Calu3 (cell line): ENCODE data around the gene SPON1. TPM values are rescaled to one million over a fixed set of nuclear protein-coding genes. Genes with fewer than 3 reads are reported as not detected.
"Not testable (repeated sequence)": the region's sequence is repeated elsewhere in the genome, so short reads cannot be mapped to it uniquely, and the experiment has no call there.

Source experiments
- BruUV-seq: library from RNA; stranded (reverse); fragments of 400-500 nt; replicated peaks from 2 replicates; lab custom pipeline; 2021; lab: Mats Ljungman, UMichigan
- CTCF ChIA-PET: fragments of 300-600 bp; sonication (Branson Sonifier 250); formaldehyde crosslinking; loops from one replicate; lab custom pipeline; 2022; ENCODE audit warnings: antibody characterized with exemption; lab: Charles Lee
- DNase-seq: peaks from one replicate; pipeline ENCODE4 v3.0.0; 2022
- H3K27ac Mint-ChIP-seq: one replicate; pipeline ENCODE4 v1.8.0; 2022; ENCODE audit warnings: mixed read lengths; ENCODE audit not compliant: unreplicated experiment
- H3K27me3 Mint-ChIP-seq: one replicate; pipeline ENCODE4 v1.8.0; 2022; ENCODE audit warnings: mixed read lengths; ENCODE audit not compliant: unreplicated experiment
- H3K36me3 Mint-ChIP-seq: one replicate; pipeline ENCODE4 v1.8.0; 2022; ENCODE audit warnings: mild to moderate bottlenecking, moderate library complexity, mixed read lengths; ENCODE audit not compliant: insufficient read depth, unreplicated experiment
- H3K4me1 Mint-ChIP-seq: one replicate; pipeline ENCODE4 v1.8.0; 2022; ENCODE audit warnings: mild to moderate bottlenecking, low read depth, mixed read lengths; ENCODE audit not compliant: unreplicated experiment
- H3K4me3 Mint-ChIP-seq: one replicate; pipeline ENCODE4 v1.8.0; 2022; ENCODE audit warnings: mild to moderate bottlenecking, low read depth, moderate library complexity, mixed read lengths; ENCODE audit not compliant: unreplicated experiment
- H3K9me3 Mint-ChIP-seq: one replicate; pipeline ENCODE4 v1.8.0; 2022; ENCODE audit warnings: low read depth, mixed read lengths; ENCODE audit not compliant: unreplicated experiment
- CTCF ChIP-seq: fragments of 200-600 bp; IDR thresholded peaks from one replicate; pipeline ENCODE4 v1.8.0; 2022; ENCODE audit warnings: antibody characterized with exemption; ENCODE audit not compliant: unreplicated experiment
- intact Hi-C: fragments of 100-400 bp; cut with micrococcal nuclease; formaldehyde crosslinking; loops from one replicate; pipeline ENCODE4 v1.10.0; 2022; ENCODE audit not compliant: unreplicated experiment
- total RNA-seq: library from RNA; stranded (reverse); gene quantifications from 2 replicates; pipeline ENCODE4 v1.2.3, GENCODE V29; 2022

The SPON1 gene
- total RNA-seq, 1 experiment from 2014 or later = not detected

- CTCF ChIA-PET = interaction anchor here (0.6 to 0.7 kb wide), 2 partner anchors 49 to 287 kb away, joined by 3 to 4 read pairs; no protein-coding TSS in a partner anchor
- Mint-ChIP-seq H3K4me1 (peaks cover 8% of the 10 kb centered on the region), H3K9me3 (peaks cover 2% of the 10 kb centered on the region), H3K27me3 (peaks cover 38% of the 10 kb centered on the region), H3K4me3 (no peak overlapping the region), H3K36me3 (no peaks in the 10 kb centered on the region), H3K27ac (no peak overlapping the region)
- no peak for TF ChIP-seq CTCF
- intact Hi-C loops = no loop called here
- no TSS peak for BruUV-seq
- DNase-seq = no peak
These were observed 41.0 kb upstream of the SPON1 start for GRCh38 chr11:13921545-13921944.

DNA sequence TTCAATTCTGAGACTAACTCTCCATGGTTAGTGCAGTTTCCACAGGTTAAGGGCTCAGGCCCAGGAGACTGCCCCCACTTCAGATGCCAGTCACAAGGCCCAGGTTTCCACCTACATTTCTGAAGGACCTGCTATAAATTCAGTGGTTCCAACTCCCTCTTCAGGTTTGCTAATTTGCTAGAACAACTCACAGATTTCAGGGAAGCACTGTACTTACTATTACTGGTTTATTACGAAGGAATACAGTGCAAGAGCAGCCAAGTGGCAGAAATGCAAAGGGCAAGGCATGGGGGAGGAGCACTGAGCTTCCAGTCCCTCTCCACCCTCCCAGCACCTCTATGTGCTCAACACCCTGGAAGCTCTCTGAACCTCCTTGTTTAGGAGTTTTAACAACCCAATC is 39.3 kb upstream of the SPON1 start:
- Mint-ChIP-seq H3K9me3 (no peaks in the 10 kb centered on the region), H3K36me3 (no peaks in the 10 kb centered on the region), H3K4me3 (no peak overlapping the region), H3K27me3 (peaks cover 25% of the 10 kb centered on the region), H3K4me1 (peaks cover 8% of the 10 kb centered on the region), H3K27ac (no peak overlapping the region)
- intact Hi-C loops = no loop called here
- CTCF ChIA-PET = no interaction called here
- no TSS peak for BruUV-seq
- no peak for DNase-seq
- TF ChIP-seq CTCF = no peak

DNA sequence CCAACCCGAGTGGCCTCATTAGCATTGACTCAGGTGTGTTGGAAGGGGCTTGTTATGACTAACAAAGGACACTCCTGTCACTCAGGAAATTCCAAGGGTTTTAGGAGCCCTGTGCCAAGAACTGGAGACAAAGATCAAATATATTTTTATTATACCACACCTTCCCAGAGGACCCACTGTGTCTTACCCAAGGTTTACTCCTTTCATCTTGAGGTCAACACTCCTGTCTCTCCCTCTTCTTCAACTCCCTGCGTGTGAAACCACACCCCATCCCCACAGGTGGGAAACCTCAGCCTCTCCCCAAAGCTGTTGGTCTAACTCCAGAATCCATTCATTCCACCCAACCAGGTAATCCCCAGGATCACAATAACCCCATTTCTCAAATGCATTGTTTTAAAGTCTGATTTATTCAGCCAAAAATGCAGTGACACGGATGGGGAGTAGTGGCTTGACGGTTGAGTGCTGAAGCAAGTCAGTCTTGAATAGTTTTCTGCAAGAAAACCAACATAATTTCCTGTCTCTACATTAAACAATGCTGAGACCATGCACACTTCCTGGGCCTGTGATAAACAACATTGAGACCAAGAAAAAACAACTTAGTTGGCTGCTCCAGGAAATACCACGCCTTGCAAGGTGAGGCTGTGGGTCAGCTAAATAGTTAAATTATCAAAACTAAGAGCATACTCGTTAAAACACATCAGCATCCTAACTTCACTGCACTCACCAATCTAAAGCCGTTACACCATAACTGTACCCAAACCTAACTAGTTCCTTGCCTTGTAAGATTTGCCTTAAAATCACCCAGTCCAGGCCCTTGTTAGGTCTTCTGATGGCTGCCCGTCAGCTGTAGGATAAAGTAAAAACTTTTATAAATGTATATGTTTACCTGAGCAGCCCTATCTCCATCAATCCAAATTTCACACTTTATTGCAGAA is 38.5 kb upstream of the SPON1 start:
- BruUV-seq = no TSS peak
- CTCF ChIA-PET = no interaction called here
- TF ChIP-seq CTCF = no peak
- peaks cover 12% of the 10 kb centered on the region for H3K4me1 Mint-ChIP-seq
- H3K4me3 Mint-ChIP-seq = no peak overlapping the region
- peaks cover 18% of the 10 kb centered on the region for H3K27me3 Mint-ChIP-seq
- intact Hi-C loops = no loop called here
- H3K27ac Mint-ChIP-seq = no peak overlapping the region
- no peaks in the 10 kb centered on the region for H3K9me3 Mint-ChIP-seq
- H3K36me3 Mint-ChIP-seq = no peaks in the 10 kb centered on the region
- DNase-seq = no peak

DNA sequence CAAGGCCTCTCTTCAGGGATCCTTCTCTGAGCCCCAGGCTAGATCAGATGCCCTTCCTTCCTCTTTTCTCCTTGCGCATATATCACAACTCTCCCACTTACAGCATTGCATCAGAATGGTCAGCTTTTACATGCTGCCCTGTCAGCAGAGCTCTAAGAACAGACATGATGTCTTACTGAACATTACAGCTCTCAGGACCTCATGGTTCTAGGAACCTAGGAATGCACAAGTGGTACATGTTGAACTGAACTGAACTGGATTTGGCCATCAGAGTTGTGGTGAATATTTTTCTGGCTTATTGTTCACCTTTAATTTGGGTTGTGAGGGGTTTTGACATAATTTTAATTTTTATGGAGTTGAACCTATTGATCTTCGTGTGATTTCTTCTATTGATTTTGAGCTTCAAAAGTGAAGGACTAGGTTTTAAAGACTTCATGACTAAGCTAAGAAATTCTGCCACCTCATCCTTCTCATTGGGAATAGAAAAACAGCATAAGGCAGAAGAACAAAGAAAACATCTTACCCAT is 37.7 kb upstream of the SPON1 start:
- DNase-seq = no peak
- peaks cover 10% of the 10 kb centered on the region for H3K27me3 Mint-ChIP-seq
- BruUV-seq = no TSS peak
- H3K4me3 Mint-ChIP-seq = no peak overlapping the region
- no peaks in the 10 kb centered on the region for H3K9me3 Mint-ChIP-seq
- H3K36me3 Mint-ChIP-seq = no peaks in the 10 kb centered on the region
- no peak for TF ChIP-seq CTCF
- intact Hi-C loops = no loop called here
- CTCF ChIA-PET = interaction anchor here (0.6 kb wide), 2 partner anchors 39 to 87 kb away, joined by 3 read pairs; no protein-coding TSS in a partner anchor
- peaks cover 19% of the 10 kb centered on the region for H3K4me1 Mint-ChIP-seq
- no peak overlapping the region for H3K27ac Mint-ChIP-seq

GRCh38 chr11:13926366-13926765 is 36.2 kb upstream of the SPON1 start:
- peaks cover 19% of the 10 kb centered on the region for H3K4me1 Mint-ChIP-seq
- H3K36me3 Mint-ChIP-seq, intact Hi-C loops, H3K9me3 Mint-ChIP-seq, H3K4me3 Mint-ChIP-seq, DNase-seq, BruUV-seq, H3K27ac Mint-ChIP-seq, H3K27me3 Mint-ChIP-seq: not testable (repeated sequence)
- CTCF ChIA-PET = interaction anchor here (0.6 to 1.2 kb wide), 2 partner anchors 17 to 253 kb away, joined by 3 to 5 read pairs; no protein-coding TSS in a partner anchor
